Esophagus squamous epithelium (tissue), 5 donors: Measurements from ENCODE around the gene RCOR3. TPM values are rescaled to one million over a fixed set of nuclear protein-coding genes. Genes with fewer than 3 reads are reported as not detected.
A peak's percentile ranks its signal among the peaks of the same experiment; 100 is the strongest.

Source experiments
- DNase-seq: peaks from one replicate; lab custom pipeline; 2025; lab: John Stamatoyannopoulos, UW
- H3K27ac ChIP-seq, 4 donors: fragments of 200-600 bp; sonication (generic); one replicate each; pipeline ENCODE4 v1.5.1; 2016 to 2019; ENCODE audit warnings: mild to moderate bottlenecking in 1 of 4
- H3K27me3 ChIP-seq, 4 donors: fragments of 200-600 bp; sonication (generic); 1 replicate in 3 of 4; 2 replicates in 1 of 4; pipeline versions ENCODE4 v1.5.1 to v1.6.0; 2017 to 2021; ENCODE audit warnings: antibody characterized with exemption in 1 of 4
- H3K36me3 ChIP-seq, 3 donors: fragments of 200-600 bp; sonication (generic); one replicate each; pipeline ENCODE4 v1.5.1; 2016 to 2019
- H3K4me1 ChIP-seq, 3 donors: fragments of 200-600 bp; sonication (generic); one replicate each; pipeline ENCODE4 v1.5.1; 2017 to 2019
- H3K4me3 ChIP-seq, 4 donors: fragments of 200-600 bp; sonication (generic); 1 replicate in 3 of 4; 2 replicates in 1 of 4; pipeline ENCODE4 v1.5.1; 2016 to 2019; ENCODE audit warnings: mild to moderate bottlenecking in 2 of 4, moderate library complexity in 1 of 4
- H3K9me3 ChIP-seq, 3 donors: fragments of 200-600 bp; sonication (generic); one replicate each; pipeline ENCODE4 v1.5.1; 2016 to 2019
- CTCF ChIP-seq, 6 experiments: fragments of 450-650 bp in 4 of 6; fragments of 200-600 bp in 2 of 6; sonication (generic) in 2 of 6; IDR thresholded peaks; one replicate each; pipeline ENCODE4 v1.5.1; 2016 to 2019; ENCODE audit warnings: antibody characterized with exemption in 6 of 6, mild to moderate bottlenecking in 4 of 6, moderate library complexity in 4 of 6
- POLR2A ChIP-seq, 4 donors: fragments of 450-650 bp; IDR thresholded peaks; one replicate each; pipeline ENCODE4 v1.6.1; 2017; ENCODE audit warnings: antibody characterized with exemption in 4 of 4, mild to moderate bottlenecking in 4 of 4, moderate library complexity in 3 of 4
- WGBS, 2 donors: methylation state at CpG; one replicate each; pipeline ENCODE4 v1.1.5; 2018; 5-methylcytosine and 5-hydroxymethylcytosine counted together
- intact Hi-C: fragments of 100-400 bp; cut with DNase I; formaldehyde crosslinking; loops from one replicate; pipeline ENCODE4 v1.15.0; 2022
- total RNA-seq, 4 donors: library from RNA; depleted of rRNA; stranded (reverse); fragments of >200 nt; gene quantifications; one replicate each; pipeline ENCODE4 v1.1.0, GENCODE V29; 2016
- donor health status: DM: yes; HTN: yes; CAD: no.

Gene RCOR3
- total RNA-seq, 4 donors from 2014 or later: 10.8 to 37.8 (median 18.9) TPM

GRCh38 chr1:211352465-211352864 is 93.3 kb downstream of the RCOR3 start:
- Histone ChIP-seq H3K36me3 (peaks cover 0 to 8% (median 0%) of the 10 kb centered on the region in 3 donors), H3K4me1 (peaks cover 0 to 18% (median 0%) of the 10 kb centered on the region in 3 donors), H3K9me3 (no peaks in the 10 kb centered on the region), H3K4me3 (no peak overlapping the region), H3K27me3 (no peaks in the 10 kb centered on the region), H3K27ac (no peak overlapping the region)
- intact Hi-C loops: no loop called here
- TF ChIP-seq POLR2A (IDR thresholded peaks at IDR 0.05): no peak
- TF ChIP-seq CTCF (IDR thresholded peaks at IDR 0.05): no peak
- DNase-seq: no peak
- WGBS, 2 donors: 86 to 93% methylated on average over 2 of the region's 2 CpGs

- DNase-seq: peak; percentile 2
- TF ChIP-seq CTCF (IDR thresholded peaks at IDR 0.05) (peak; percentile 65 to 77 (median 70)), POLR2A (IDR thresholded peaks at IDR 0.05) (no peak)
- H3K9me3 ChIP-seq: no peaks in the 10 kb centered on the region
- 53 to 67% methylated on average over 3 to 7 of the region's 8 CpGs for WGBS, 2 donors
- peaks cover 0 to 18% (median 0%) of the 10 kb centered on the region in 3 donors for H3K4me1 ChIP-seq
- no peak overlapping the region for H3K4me3 ChIP-seq
- H3K36me3 ChIP-seq: peaks cover 0 to 8% (median 0%) of the 10 kb centered on the region in 3 donors
- H3K27ac ChIP-seq: no peak overlapping the region
- intact Hi-C loops: no loop called here
- no peaks in the 10 kb centered on the region for H3K27me3 ChIP-seq
Measured at GRCh38 chr1:211352985-211353515, 93.9 kb downstream of the RCOR3 start.

GRCh38 chr1:211353562-211354212 is 94.5 kb downstream of the RCOR3 start:
- H3K36me3 ChIP-seq: peaks cover 0 to 8% (median 0%) of the 10 kb centered on the region in 3 donors
- intact Hi-C loops: no loop called here
- no peaks in the 10 kb centered on the region for H3K9me3 ChIP-seq
- H3K4me3 ChIP-seq: no peak overlapping the region
- TF ChIP-seq POLR2A (IDR thresholded peaks at IDR 0.05) (no peak), CTCF (IDR thresholded peaks at IDR 0.05) (no peak)
- peaks cover 0 to 18% (median 0%) of the 10 kb centered on the region in 3 donors for H3K4me1 ChIP-seq
- 0% methylated on average over 1 of the region's 1 CpG for WGBS, 2 donors
- no peak for DNase-seq
- H3K27ac ChIP-seq: no peak overlapping the region
- H3K27me3 ChIP-seq: no peaks in the 10 kb centered on the region

- Histone ChIP-seq H3K36me3 (peaks cover 0 to 29% (median 0%) of the 10 kb centered on the region in 3 donors), H3K27ac (no peak overlapping the region), H3K4me1 (peaks cover 0 to 8% (median 0%) of the 10 kb centered on the region in 3 donors), H3K9me3 (no peaks in the 10 kb centered on the region), H3K4me3 (no peak overlapping the region), H3K27me3 (no peaks in the 10 kb centered on the region)
- DNase-seq: no peak
- 90 to 96% methylated on average over 4 of the region's 4 CpGs for WGBS, 2 donors
- no peak for TF ChIP-seq CTCF (IDR thresholded peaks at IDR 0.05)
- TF ChIP-seq POLR2A (IDR thresholded peaks at IDR 0.05): no peak
- intact Hi-C loops: no loop called here
Measured at GRCh38 chr1:211355873-211356272, 96.7 kb downstream of the RCOR3 start.

- H3K27me3 ChIP-seq: no peaks in the 10 kb centered on the region
- no peaks in the 10 kb centered on the region for H3K9me3 ChIP-seq
- intact Hi-C loops: no loop called here
- TF ChIP-seq POLR2A (IDR thresholded peaks at IDR 0.05): no peak
- TF ChIP-seq CTCF (IDR thresholded peaks at IDR 0.05): no peak
- DNase-seq: no peak
- no peak overlapping the region for H3K27ac ChIP-seq
- no peak overlapping the region for H3K4me3 ChIP-seq
- peaks cover 0 to 8% (median 0%) of the 10 kb centered on the region in 3 donors for H3K4me1 ChIP-seq
- peaks cover 0 to 35% (median 0%) of the 10 kb centered on the region in 3 donors for H3K36me3 ChIP-seq
- WGBS, 2 donors: 44 to 49% methylated on average over 4 to 5 of the region's 5 CpGs
Measured at GRCh38 chr1:211356723-211357407, 97.7 kb downstream of the RCOR3 start.
